GM11168 (cell line): ENCODE data around the gene CD2BP2.

Experiments used
- in situ Hi-C: fragments of 300-500 bp; cut with MboI; formaldehyde crosslinking; loops from one replicate; pipeline ENCODE4 v1.12.0; 2022; ENCODE audit warnings: low sequenced_read_pairs; ENCODE audit not compliant: unreplicated experiment

The CD2BP2 gene

DNA sequence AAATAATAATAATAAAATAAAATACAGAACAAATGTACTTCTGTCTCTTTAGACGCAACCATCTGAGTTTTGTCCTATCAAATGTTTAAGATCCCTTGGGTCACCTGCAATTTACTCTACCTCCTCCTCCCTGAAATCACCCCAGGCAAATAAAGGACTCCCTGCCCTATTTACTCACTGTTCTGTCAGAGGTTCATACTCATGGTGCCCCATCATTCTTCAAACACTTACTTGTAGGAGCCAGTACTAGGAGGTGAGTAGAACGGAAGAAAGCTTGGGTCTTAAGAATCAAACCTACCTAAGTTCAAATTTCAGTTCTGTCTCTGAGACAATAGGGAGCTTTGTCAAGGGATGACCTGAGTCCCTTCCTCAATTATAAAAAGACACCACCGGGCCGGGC is 11.4 kb upstream of the CD2BP2 start:
- in situ Hi-C loops: loop anchor here (25.0 kb wide), 1 partner anchor 154 kb away; no protein-coding TSS in a partner anchor

DNA sequence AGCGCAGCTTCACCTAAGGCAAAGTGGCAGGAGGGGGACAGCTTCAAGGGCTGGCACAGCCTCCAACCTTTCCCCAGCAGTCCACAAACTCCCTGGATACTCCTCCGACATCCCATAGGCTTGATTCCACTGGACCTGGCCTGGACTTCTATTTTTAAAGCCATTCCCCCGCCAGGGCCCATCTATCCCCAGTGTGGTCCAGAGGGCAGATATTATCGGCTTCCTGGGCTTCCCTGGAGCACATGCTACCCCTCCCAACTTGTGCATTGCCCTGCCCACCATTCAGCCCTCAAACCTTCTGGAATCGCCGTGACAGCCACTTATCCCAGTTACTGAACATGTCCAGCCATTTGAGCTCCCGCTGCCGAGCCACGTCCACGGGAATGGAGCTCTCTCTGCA is 10.1 kb upstream of the CD2BP2 start:
- in situ Hi-C loops: loop anchor here (25.0 kb wide), 1 partner anchor 153 kb away; no protein-coding TSS in a partner anchor

DNA sequence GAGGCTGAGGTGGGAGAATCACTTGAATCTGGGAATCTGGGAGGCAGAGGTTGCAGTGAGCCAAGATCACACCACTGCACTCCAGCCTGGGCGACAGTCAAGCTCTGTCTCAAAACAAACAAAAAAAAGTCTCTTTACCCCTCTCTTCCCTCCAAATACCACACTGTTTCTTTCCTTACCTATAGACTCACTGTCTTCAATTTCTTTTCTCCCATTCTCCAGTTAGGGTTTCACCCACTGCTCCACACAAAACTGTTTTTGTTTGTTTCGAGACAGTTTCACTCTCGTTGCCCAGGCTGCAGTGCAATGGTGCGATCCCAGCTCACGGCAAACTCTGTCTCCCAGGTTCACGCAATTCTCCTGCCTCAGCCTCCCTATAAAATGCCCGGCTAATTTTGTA is 6.1 kb upstream of the CD2BP2 start:
- in situ Hi-C loops: loop anchor here (25.0 kb wide), 1 partner anchor 149 kb away; no protein-coding TSS in a partner anchor

DNA sequence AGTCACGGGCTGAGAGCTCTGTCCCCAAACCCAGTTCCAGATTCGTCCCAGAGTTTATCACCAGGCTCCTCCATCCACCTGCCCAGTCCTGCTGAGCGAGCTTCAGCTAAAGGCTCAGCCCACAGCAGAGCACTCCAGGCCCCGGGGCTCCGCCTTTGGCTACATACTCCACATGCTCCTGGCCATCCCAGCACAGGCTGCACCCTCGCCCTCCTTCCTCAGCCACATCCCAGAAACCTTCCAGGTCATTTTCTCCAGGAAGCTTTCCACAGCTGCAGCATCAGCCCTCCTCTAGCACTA is 4.7 kb upstream of the CD2BP2 start:
- in situ Hi-C loops: loop anchor here (25.0 kb wide), 1 partner anchor 148 kb away; no protein-coding TSS in a partner anchor

DNA sequence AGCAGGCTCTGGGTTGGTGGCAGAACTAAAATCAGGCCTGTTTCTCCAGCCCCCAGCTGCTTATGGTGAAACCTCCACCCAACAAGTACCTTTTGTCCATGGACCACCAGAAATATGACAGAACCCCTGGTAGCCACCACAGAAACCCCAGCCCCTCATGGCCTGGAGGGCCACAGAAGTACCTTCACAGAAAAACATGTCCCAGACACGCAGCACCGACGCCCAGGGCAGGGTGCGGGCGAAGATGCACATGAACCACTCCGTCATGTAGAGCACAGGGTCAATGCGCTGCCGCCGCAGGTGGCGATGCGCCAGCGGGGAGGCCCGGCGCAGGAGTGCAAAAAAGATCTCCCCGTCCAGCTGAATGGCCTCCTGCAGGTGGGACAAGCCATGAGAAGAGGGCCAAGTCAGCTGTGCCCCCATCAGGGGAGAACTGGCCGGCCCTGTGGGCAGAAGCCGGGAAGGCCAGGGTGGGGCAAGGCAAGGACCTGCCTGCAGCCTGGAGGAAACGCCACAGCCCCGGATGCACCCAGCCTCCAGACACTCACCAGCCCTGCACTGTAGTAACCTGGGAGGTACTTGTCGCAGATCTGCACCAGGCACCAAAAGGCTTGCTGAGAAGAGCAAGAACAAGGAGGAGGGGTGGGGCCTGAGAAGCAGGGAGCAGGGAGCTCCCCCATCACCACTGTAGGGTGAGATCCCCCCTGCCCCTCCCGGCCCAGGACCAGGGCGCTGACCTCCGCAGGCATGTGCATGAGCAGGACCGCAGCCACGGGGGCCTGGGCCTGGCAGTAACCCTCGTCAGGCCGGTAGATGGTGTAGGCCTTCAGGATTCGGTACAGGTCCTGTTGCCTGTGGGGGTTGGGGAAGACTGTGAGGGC is 4.1 kb upstream of the CD2BP2 start:
- in situ Hi-C loops: loop anchor here (25.0 kb wide), 1 partner anchor 147 kb away; no protein-coding TSS in a partner anchor

DNA sequence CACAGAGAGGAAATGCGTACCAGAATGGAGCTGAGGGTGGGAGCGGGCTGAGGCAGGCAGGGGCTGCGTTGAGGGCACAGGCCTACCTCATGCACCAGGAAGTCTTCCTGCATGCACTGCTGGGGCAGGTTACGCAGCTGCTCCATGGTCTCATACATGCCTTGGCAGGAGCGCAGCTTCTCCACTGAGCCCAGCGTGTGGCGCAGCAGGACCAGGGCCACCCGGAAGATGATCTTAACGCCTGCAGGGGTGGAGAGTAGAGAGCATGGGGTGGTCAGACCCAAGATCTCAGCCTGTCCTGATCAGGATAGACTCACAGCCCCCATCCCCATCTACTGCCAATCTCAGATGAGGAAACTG is 3.4 kb upstream of the CD2BP2 start:
- in situ Hi-C loops: loop anchor here (25.0 kb wide), 1 partner anchor 146 kb away; no protein-coding TSS in a partner anchor

DNA sequence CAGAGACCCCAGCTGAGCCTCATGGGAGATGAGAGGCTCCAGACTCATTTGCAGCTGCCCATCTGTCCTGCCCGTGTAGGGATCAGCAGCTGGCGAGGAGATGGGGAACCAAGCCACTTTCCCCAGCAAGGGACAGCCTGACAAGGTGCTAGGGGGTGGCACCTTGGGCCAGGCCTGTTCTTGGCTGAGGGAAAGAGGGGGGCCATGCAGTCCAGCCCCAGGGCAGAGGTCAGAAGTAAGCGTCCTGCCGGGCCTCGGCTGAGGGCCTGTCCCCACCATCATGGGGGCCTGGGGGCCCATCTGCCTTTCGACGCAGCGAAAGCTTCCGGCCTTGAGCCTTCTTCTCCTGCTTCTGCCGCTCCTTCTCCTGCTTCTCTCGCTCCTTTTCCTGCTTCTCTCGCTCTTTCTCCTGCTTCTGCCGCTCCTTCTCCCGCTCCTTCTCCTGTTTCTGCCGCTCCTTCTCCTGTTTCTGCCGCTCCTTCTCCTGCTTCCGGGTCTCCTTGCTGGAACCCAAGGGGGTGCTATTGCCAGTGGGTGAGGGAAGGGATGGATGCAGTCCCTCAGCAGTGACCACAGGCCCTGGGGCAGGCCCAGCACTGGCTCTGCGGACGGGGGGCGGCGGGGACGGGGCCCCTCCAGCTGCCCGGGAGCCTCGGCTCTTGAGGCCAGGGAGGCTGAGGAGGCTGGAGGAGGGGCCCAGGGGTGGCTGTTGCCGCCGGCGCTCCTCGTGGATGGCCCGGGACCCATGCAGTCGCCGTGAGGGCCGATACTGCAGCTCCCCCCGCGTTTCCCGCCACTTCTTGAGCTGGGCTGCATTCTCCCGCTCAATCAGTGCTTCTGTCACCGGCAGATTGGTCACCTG is 2.8 kb upstream of the CD2BP2 start:
- in situ Hi-C loops: loop anchor here (25.0 kb wide), 1 partner anchor 146 kb away; no protein-coding TSS in a partner anchor

DNA sequence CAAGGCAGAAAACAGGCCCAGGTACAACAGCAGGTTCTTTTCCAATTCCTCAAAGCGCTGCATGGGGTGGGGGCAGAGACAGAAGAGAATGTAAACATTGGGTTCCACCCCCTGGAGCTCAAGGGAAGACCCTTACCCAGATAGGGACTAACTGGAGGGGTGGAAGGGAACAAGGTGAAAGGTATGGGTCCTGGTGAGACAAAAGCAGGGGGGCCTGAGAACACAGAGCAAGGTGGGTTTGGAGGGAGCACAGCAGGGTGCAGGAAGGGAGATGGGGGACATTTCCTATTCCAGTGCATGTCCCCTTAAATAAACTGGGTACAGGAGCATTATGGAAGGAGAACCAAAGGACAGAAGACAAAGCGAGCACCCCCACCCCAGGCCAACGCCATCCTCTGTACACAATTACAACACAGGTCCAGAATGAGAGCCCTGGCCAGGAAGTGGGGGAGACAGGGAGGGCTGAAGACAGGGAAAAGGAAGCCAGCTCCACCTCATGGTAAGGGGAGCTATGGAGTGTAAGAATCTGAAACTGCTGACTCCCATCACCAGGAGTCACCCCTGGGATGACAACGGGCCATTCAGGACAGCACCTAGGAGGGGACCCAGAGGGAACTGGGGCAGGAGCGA is 2.1 kb upstream of the CD2BP2 start:
- in situ Hi-C loops: loop anchor here (25.0 kb wide), 1 partner anchor 145 kb away; no protein-coding TSS in a partner anchor

DNA sequence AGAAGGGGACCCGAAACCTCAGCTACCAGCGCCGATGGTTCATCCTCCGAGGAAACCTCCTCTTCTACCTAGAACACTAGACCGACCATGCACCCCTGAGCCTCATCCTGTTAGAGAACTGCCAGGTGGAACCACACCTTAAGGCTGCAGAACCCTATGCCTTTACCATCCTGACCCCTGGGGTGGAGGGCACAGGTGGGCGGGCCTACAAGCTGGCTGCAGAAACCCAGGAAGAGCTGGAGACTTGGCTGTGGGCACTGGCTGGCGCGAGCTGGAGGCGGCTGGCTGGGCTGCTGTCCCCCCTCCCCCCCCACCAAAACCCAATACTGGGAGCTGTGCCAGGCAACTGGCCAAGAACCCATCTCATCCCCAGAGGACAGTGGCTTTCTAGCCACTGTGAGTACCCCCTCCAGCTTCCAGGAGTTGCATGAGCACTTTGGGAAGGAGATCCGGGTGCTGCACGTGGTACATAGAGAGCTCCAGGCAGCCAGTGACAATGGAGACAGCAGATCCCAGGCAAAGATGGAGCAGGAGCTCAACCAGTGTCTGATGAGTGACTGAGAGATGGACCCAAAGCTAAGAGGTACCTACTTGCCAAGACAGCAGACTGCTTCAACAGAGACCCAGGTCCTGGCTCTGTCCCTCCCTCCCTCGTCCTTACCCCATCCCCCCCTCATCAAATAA is 1.4 kb upstream of the CD2BP2 start:
- in situ Hi-C loops: loop anchor here (25.0 kb wide), 1 partner anchor 144 kb away; no protein-coding TSS in a partner anchor

DNA sequence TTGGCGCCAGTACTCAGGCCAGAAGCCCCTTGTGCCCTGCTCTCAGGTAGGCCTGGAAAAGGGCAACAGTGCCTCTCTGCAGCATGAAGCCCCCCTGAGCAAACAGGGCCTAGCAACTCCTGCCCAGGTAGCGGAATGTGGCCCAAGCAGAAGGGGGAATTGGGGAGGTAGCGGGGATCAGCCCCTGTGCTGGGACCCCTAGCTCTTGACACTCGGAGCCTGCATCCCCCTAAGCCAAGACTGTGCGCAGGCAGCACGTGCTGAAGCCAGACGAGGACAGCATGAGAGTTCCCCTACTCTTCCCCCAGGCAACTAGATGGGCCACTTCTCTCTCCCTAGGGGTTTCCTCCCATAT is 823 bp upstream of the CD2BP2 start:
- in situ Hi-C loops: loop anchor here (25.0 kb wide), 1 partner anchor 144 kb away; no protein-coding TSS in a partner anchor

DNA sequence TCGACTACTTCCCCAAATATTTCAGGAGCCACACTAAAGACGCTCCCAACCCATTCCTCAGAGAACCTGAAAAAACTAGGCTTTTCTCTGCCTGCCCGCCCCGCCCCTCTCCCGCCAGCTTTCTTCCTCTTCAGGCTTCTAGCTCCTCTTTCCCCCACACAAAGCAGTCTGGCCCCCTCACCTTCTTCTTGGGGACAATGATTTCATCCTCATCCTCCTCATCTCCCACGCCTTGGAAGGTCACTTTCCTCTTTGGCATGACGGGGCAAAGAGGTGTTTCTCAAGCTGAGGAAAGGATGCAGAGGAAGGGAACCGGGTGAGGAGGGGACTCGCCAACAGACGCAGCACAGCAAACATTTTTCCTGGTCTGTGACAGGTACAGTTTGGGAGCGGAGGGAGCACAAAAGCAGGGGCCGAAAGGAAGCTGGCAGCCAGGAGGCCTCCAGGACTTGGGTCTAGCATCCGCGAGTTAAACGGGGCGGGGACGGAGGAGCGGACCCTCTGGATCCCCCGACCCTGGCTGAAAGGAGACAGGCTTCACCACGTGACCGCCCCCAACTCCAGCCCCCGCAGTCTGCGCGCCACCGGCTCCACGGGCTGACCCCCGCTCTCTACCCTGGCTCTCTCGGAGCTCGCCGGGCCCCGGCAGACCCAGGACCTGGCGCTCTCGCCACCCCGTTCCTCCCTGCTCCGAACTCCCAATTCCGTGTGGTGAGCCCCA is 525 bp downstream of the CD2BP2 start:
- in situ Hi-C loops: loop anchor here (25.0 kb wide), 1 partner anchor 142 kb away; no protein-coding TSS in a partner anchor

DNA sequence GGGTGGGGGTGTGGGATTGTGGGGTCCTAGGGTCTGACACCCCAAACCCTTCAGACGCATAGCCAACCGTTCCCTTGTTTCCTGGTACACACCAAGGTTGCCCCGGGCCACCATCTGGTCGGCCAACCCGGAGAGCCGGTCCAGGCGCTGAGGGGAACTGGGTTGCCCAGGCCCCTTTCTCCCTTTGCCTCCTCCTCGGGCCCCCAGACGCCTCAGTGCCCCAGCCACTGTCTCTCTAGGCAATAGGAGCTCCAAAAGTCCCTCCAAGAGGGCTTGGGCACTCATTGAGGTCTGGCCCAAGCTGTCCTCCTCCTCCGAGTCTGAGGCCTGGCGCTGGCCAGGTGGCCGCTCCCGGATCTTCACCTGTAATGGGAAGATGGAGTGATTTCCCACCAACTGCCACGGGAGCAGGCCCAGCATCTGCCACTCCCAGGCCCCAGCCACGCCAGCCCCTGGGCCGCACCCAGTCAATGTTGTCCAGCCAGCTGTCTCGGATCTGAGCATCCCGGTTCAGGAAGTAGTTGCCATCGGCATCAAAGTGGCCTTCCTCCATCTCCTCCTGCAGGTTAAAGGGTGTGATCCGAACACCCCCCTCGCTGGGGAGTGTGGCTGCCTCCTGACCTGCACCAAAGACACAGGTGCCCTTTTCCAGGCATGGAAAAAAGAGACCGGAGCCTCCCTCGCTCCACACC is 1.5 kb downstream of the CD2BP2 start:
- in situ Hi-C loops: loop anchor here (25.0 kb wide), 1 partner anchor 141 kb away; no protein-coding TSS in a partner anchor

DNA sequence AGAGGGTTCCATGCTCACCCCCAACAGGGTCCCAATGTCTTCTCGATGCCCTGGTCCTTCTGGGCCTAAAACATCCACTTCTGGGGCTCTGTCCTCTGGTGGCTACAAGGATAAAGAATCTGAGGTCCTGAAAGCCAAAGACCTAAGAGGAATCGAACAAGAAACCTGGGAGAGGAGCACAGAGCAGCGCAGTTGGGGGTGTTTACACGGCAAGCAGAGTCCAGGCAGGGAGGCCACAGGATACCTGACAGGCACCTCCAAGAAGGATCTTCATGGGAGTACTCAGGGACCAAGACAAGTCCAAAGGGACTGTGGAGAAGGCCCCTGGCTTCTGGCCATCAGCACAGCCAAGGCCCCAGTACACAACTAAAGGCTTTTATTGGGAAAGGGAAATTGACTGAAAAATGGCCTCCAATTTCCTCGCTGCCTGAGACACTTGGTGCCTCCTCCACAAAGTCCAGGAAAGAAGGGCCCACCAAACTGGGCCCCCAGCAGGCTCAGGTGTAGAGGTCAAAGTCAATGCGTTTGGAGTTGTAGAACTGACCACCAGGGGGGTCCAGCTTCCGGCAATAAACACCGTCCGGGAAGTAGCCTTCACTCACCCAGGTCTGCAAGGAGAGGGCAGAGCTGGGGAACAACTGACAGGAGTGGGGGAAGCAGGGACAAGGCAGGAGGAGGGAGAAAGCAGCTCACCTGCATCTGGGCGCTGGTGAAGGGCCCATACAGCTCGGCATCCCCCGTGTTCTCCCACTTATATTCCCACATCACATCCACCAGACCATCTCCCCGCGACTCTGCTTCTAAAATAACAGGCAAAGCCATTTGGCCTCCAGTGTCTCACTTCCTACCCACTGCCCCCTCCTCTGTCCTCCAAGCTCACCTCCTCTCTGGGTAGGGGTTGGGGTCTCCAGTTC is 2.4 kb downstream of the CD2BP2 start:
- in situ Hi-C loops: loop anchor here (25.0 kb wide), 1 partner anchor 140 kb away; no protein-coding TSS in a partner anchor

DNA sequence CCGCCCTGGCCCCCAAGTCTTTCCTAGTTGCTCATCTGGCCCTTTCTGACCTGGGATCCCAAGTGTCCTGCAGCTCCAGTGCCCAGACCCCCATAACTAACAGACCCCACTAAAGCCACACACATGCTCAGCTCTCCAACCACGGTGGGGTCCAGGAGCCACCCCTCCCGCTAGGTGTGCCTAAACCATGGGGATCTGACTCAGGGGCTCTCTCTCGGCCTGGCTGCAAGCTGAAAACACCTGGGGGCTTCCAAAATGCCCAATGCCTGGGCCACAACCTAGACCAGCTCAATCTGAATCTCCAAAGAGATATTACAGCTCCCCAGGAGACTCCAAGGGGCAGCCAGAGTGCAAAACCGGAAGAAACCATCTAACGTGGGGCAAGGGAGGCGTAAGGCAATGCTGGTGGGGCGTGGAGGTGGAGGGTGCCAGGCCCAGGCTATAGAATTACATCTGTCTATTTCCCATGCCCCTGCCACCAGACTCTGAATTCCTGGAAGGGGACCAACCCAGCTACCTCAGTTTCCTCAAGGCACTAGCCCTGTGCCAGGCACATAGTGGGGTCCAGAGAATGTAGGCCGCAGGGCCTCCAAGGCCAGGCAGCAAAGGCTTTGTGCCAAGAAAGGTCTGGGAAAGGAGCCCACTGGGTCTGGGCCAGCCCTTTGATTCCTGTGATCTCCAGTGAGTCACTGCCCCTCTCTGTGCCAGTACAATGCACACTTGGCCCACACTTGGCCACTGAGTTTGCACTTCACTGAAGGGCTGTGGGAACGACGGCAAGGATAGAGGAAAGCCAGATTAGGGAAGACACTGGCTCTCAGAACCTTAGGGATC is 3.3 kb downstream of the CD2BP2 start:
- in situ Hi-C loops: loop anchor here (25.0 kb wide), 1 partner anchor 140 kb away; no protein-coding TSS in a partner anchor

DNA sequence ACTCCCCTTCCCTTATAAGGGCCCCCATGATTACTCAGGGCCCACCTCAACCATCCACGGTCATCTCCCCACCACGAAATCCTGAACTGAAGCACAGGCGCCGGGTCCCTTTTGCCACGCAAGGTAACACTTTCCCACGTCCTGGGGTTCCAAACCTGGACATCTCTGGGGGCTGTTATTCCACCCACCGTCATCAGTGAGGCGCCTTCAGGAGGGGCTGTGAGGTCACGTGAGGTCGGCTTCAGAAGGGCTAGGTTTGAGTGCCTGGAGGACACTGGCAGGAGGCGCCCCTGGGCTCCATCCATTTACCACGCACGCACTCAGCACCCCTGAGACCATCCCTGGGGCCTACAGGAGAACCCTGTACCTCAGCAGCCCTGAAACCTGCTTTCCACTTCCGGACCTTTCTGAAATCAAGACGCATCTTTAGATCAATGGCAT is 4.1 kb downstream of the CD2BP2 start:
- in situ Hi-C loops: loop anchor here (25.0 kb wide), 1 partner anchor 139 kb away; no protein-coding TSS in a partner anchor

DNA sequence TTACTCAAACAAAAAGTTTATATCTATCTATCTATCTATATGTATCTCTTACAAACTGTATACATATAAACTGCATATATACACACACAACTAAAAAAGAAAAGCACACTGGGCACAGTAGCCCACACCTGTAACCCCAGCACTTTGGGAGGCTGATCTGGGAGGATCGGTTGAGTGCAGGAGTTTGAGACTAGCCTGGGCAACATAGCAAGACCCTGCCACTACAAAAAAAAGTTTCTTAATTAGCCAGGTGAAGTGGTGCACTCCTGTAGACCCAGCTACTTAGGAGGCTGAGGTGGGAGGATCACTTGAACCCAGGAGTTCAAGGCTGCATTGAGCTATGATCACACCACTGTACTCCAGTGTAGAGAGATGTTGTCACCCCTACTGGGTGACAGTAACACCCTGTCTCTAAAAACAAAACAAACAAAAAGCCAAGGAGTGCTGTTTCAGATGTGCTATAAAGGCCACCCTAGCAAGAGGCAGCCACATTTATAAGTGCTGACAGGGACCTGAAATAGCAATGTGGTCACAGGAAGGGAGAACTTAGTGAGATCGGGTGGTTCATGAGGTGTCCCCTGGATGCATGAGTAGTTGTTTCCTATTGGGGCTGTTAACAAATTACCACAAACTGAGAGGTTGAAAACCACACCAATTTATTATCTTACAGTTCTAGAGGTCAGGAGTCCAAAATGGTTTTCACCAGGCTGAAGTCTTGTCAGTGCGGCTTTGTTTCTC is 4.8 kb downstream of the CD2BP2 start:
- in situ Hi-C loops: loop anchor here (25.0 kb wide), 1 partner anchor 138 kb away; no protein-coding TSS in a partner anchor
